Smooth muscle cell (in vitro differentiated cells): Measurements from ENCODE around the gene CYP4F2. TPM values are rescaled to one million over a fixed set of nuclear protein-coding genes. Genes with fewer than 3 reads are reported as not detected.

Experiments used
- DNase-seq: peaks from one replicate; lab custom pipeline; 2025; ENCODE audit not compliant: unreplicated experiment; lab: John Stamatoyannopoulos, UW
- H2AFZ ChIP-seq: fragments of 200-600 bp; sonication (generic); 2 replicates; pipeline ENCODE4 v1.6.0; 2016; ENCODE audit warnings: antibody characterized with exemption, low read depth, mild to moderate bottlenecking
- H3F3A ChIP-seq: fragments of 200-600 bp; sonication (generic); 2 replicates; pipeline ENCODE4 v1.6.0; 2017; ENCODE audit warnings: antibody characterized with exemption, low read depth
- H3K27ac ChIP-seq: fragments of 200-600 bp; sonication (generic); 2 replicates; pipeline ENCODE4 v1.5.1; 2016; ENCODE audit warnings: low read depth, mild to moderate bottlenecking
- H3K27me3 ChIP-seq: fragments of 200-600 bp; sonication (generic); 2 replicates; pipeline ENCODE4 v1.6.1; 2016; ENCODE audit warnings: low read depth, mild to moderate bottlenecking
- H3K36me3 ChIP-seq: fragments of 200-600 bp; sonication (generic); 2 replicates; pipeline ENCODE4 v1.5.1; 2016; ENCODE audit warnings: low read depth
- H3K4me1 ChIP-seq: fragments of 200-600 bp; sonication (generic); 2 replicates; pipeline ENCODE4 v1.5.1; 2016; ENCODE audit warnings: low read depth
- H3K4me2 ChIP-seq: fragments of 200-600 bp; sonication (generic); 2 replicates; pipeline ENCODE4 v1.6.0; 2016; ENCODE audit warnings: mild to moderate bottlenecking
- H3K4me3 ChIP-seq: fragments of 200-600 bp; sonication (generic); 2 replicates; pipeline ENCODE4 v1.5.1; 2016; ENCODE audit warnings: mild to moderate bottlenecking
- H3K79me2 ChIP-seq: fragments of 200-600 bp; sonication (generic); 2 replicates; pipeline ENCODE4 v1.6.0; 2016; ENCODE audit warnings: low read depth, mild to moderate bottlenecking
- H3K9ac ChIP-seq: fragments of 200-600 bp; sonication (generic); 2 replicates; pipeline ENCODE4 v1.6.0; 2016; ENCODE audit warnings: low read depth
- H3K9me3 ChIP-seq: fragments of 200-600 bp; sonication (generic); replicated peaks from 2 replicates; pipeline ENCODE4 v1.5.1; 2016; ENCODE audit warnings: low read depth
- H4K20me1 ChIP-seq: fragments of 200-600 bp; sonication (generic); 2 replicates; pipeline ENCODE4 v1.6.0; 2016; ENCODE audit warnings: low read depth
- CTCF ChIP-seq: fragments of 200-600 bp; sonication (generic); IDR thresholded peaks from 2 replicates; pipeline ENCODE4 v1.5.1; 2017; ENCODE audit warnings: borderline replicate concordance, mild to moderate bottlenecking, antibody characterized with exemption; ENCODE audit not compliant: insufficient read depth, poor library complexity, severe bottlenecking
- WGBS: methylation state at CpG from one replicate; pipeline ENCODE4 v1.1.7; 2016; ENCODE audit warnings: low lambda C conversion rate; 5-methylcytosine and 5-hydroxymethylcytosine counted together
- polyA plus RNA-seq: library from polyadenylated mRNA; unstranded; fragments of >200 nt; fragmentation: Nextera tagmentation; extraction: Ambion mirVana; gene quantifications from 2 replicates; pipeline ENCODE4 v1.2.1, GENCODE V29; 2016
- total RNA-seq: library from RNA; depleted of rRNA; stranded (reverse); fragments of >200 nt; gene quantifications from 2 replicates; pipeline ENCODE4 v1.2.3, GENCODE V29; 2014

CYP4F2 gene
- total and polyA plus RNA-seq, 2 experiments from 2014 or later: not detected

DNA sequence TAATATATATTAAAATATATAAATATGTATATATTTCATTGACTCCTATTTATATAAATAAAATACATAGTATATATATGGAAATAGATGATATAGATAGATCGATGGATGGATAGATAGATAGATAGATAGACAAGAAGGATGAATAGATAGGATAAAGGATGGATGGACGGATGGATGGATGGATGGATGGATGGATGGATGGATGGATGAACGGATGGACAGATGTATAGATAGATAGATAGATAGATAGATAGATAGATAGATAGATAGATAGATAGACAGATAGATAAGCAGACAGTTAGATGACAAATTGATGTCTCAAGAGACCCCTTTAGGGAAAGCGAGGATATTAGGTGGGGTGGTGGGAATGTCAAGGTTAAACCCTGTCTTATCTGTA, 21.4 kb upstream of the CYP4F2 start:
- Histone ChIP-seq H4K20me1 (no peaks in the 10 kb centered on the region), H3K4me2 (no peak overlapping the region), H3K9me3 (peaks cover 4% of the 10 kb centered on the region), H3K36me3 (no peaks in the 10 kb centered on the region), H3K4me3 (no peak overlapping the region), H3K9ac (no peak overlapping the region), H2AFZ (no peak overlapping the region), H3K27ac (no peak overlapping the region), H3K27me3 (no peaks in the 10 kb centered on the region), H3K79me2 (no peaks in the 10 kb centered on the region), H3F3A (no peaks in the 10 kb centered on the region), H3K4me1 (no peaks in the 10 kb centered on the region)
- TF ChIP-seq CTCF: no peak
- WGBS: 70% methylated on average over 4 of the region's 4 CpGs
- no peak for DNase-seq

- no peak overlapping the region for H2AFZ ChIP-seq
- no peak for TF ChIP-seq CTCF
- no peaks in the 10 kb centered on the region for H3F3A ChIP-seq
- no peaks in the 10 kb centered on the region for H3K36me3 ChIP-seq
- H3K79me2 ChIP-seq: no peaks in the 10 kb centered on the region
- H3K4me1 ChIP-seq: no peaks in the 10 kb centered on the region
- no peak for DNase-seq
- no peaks in the 10 kb centered on the region for H4K20me1 ChIP-seq
- WGBS: 78% methylated on average over 2 of the region's 2 CpGs
- H3K4me2 ChIP-seq: no peak overlapping the region
- H3K4me3 ChIP-seq: no peak overlapping the region
- no peaks in the 10 kb centered on the region for H3K27me3 ChIP-seq
- peaks cover 4% of the 10 kb centered on the region for H3K9me3 ChIP-seq
- no peak overlapping the region for H3K9ac ChIP-seq
- no peak overlapping the region for H3K27ac ChIP-seq
These were observed 17.2 kb upstream of the CYP4F2 start for GRCh38 chr19:15915109-15915508.

GRCh38 chr19:15913830-15914229, 16.0 kb upstream of the CYP4F2 start:
- Histone ChIP-seq H2AFZ (no peak overlapping the region), H3K9me3 (no peaks in the 10 kb centered on the region), H3K4me1 (no peaks in the 10 kb centered on the region), H3K36me3 (no peaks in the 10 kb centered on the region), H3K27ac (no peak overlapping the region), H3K4me2 (no peak overlapping the region), H3K27me3 (no peaks in the 10 kb centered on the region), H3K79me2 (no peaks in the 10 kb centered on the region), H3K9ac (no peak overlapping the region), H3F3A (no peaks in the 10 kb centered on the region), H3K4me3 (no peak overlapping the region), H4K20me1 (no peaks in the 10 kb centered on the region)
- TF ChIP-seq CTCF: no peak
- no peak for DNase-seq
- WGBS: 85% methylated on average over 8 of the region's 8 CpGs

DNA sequence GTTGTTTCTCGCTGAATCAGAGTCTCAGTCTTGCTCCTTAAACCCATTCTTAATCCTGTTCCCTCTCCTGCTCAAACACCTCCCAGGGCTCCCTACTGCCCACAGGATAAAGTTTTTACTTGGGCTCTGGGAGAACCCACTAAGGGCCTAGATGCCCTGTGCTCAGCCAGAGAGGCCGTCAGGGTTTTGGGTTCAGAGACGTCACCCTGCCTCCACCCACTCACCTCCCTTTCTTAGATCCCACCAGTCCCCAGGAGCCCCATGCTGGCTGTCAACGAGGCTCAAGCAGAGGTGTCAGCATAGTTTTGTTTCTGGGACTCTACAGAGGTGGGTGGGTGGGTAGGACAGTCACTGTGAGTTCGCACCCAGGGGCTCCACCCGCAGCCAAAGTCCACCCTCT, 15.5 kb upstream of the CYP4F2 start:
- H3K4me1 ChIP-seq: no peaks in the 10 kb centered on the region
- H2AFZ ChIP-seq: no peak overlapping the region
- H3K4me2 ChIP-seq: no peak overlapping the region
- no peak for DNase-seq
- no peaks in the 10 kb centered on the region for H3K79me2 ChIP-seq
- TF ChIP-seq CTCF: no peak
- H3K36me3 ChIP-seq: no peaks in the 10 kb centered on the region
- no peak overlapping the region for H3K4me3 ChIP-seq
- no peaks in the 10 kb centered on the region for H3F3A ChIP-seq
- no peaks in the 10 kb centered on the region for H3K9me3 ChIP-seq
- no peaks in the 10 kb centered on the region for H3K27me3 ChIP-seq
- H3K27ac ChIP-seq: no peak overlapping the region
- H4K20me1 ChIP-seq: no peaks in the 10 kb centered on the region
- WGBS: 78% methylated on average over 6 of the region's 6 CpGs
- no peak overlapping the region for H3K9ac ChIP-seq
